Urinary bladder (tissue), 4 donors: ENCODE data around the gene TGFB1. TPM values are rescaled to one million over a fixed set of nuclear protein-coding genes. Genes with fewer than 3 reads are reported as not detected.

Experiments used
- DNase-seq: peaks from one replicate; pipeline ENCODE4 v3.0.0-alpha.2; 2015; ENCODE audit errors: extremely low spot score
- H3K27ac ChIP-seq: one replicate; pipeline ENCODE4 v1.5.1; 2013; ENCODE audit warnings: low read depth, mild to moderate bottlenecking, moderate library complexity
- H3K36me3 ChIP-seq: one replicate; pipeline ENCODE4 v1.6.1; 2013; ENCODE audit warnings: mild to moderate bottlenecking, moderate library complexity; ENCODE audit not compliant: insufficient read depth
- H3K4me1 ChIP-seq: one replicate; pipeline ENCODE4 v1.6.1; 2013; ENCODE audit warnings: mild to moderate bottlenecking, moderate library complexity; ENCODE audit not compliant: insufficient read depth
- H3K4me3 ChIP-seq: one replicate; pipeline ENCODE4 v1.5.1; 2013; ENCODE audit warnings: low read depth, low read length
- WGBS: extraction: QIAGEN DNeasy Blood & Tissue Kit; methylation state at CpG from one replicate; pipeline ENCODE4 v1.1.7; 2013; 5-methylcytosine and 5-hydroxymethylcytosine counted together
- polyA plus RNA-seq: library from polyadenylated mRNA; stranded (reverse); fragments of 200-250 nt; gene quantifications from one replicate; pipeline ENCODE4 v1.2.3, GENCODE V29; 2013
- small RNA-seq: library from RNA; depleted of rRNA; stranded (forward); fragments of <200 nt; gene quantifications from one replicate; pipeline ENCODE3, GENCODE V24; 2014
- total RNA-seq: library from RNA; depleted of rRNA; stranded (reverse); fragments of >200 nt; gene quantifications from one replicate; pipeline ENCODE4 v1.2.3, GENCODE V29; 2014
- donor health status: healthy with polysubstance abuse.
- donor health status: healthy.

TGFB1 gene
- total and polyA plus RNA-seq, 2 donors: 9.2 to 58.9 TPM

GRCh38 chr19:41288673-41289530, 64.8 kb downstream of the TGFB1 start:
- Histone ChIP-seq H3K27ac (no peak overlapping the region), H3K4me3 (no peak overlapping the region), H3K36me3 (peaks cover 7% of the 10 kb centered on the region), H3K4me1 (no peaks in the 10 kb centered on the region)
- 81% methylated on average over 3 of the region's 3 CpGs for WGBS
- DNase-seq: no peak

Small RNA genes lying within 50 kb of the gene (small RNA-seq; reads per million reads assigned to genes)
- gene RN7SL34P: not detected

Other genes starting within 250 kb of the TGFB1 start
- gene CYP2F1, start 239.5 kb downstream of the TGFB1 start, total RNA-seq: not detected
- not detected for gene CYP2F1, start 239.5 kb downstream of the TGFB1 start, polyA plus RNA-seq
- gene CYP2S1, start 160.7 kb downstream of the TGFB1 start, total RNA-seq: 0.53 TPM
- 3.9 TPM for gene CYP2S1, start 160.7 kb downstream of the TGFB1 start, polyA plus RNA-seq
- 53.7 TPM for gene AXL, start 134.7 kb downstream of the TGFB1 start, total RNA-seq
- 55.0 TPM for gene AXL, start 134.7 kb downstream of the TGFB1 start, polyA plus RNA-seq
- gene HNRNPUL1, start 89.5 kb downstream of the TGFB1 start, total RNA-seq: 79.3 TPM
- 123 TPM for gene HNRNPUL1, start 89.5 kb downstream of the TGFB1 start, polyA plus RNA-seq
- gene CCDC97, start 43.8 kb downstream of the TGFB1 start, total RNA-seq: 7.2 TPM
- 18.0 TPM for gene CCDC97, start 43.8 kb downstream of the TGFB1 start, polyA plus RNA-seq
- gene B9D2, start 10.2 kb upstream of the TGFB1 start, total RNA-seq: 1.9 TPM
- gene B9D2, start 10.2 kb upstream of the TGFB1 start, polyA plus RNA-seq: 10.0 TPM
- 6.6 TPM for gene TMEM91, start 22.6 kb upstream of the TGFB1 start, total RNA-seq
- 36.2 TPM for gene TMEM91, start 22.6 kb upstream of the TGFB1 start, polyA plus RNA-seq
- 11.2 TPM for gene EXOSC5, start 43.4 kb upstream of the TGFB1 start, total RNA-seq
- 31.0 TPM for gene EXOSC5, start 43.4 kb upstream of the TGFB1 start, polyA plus RNA-seq
- gene BCKDHA, start 43.9 kb upstream of the TGFB1 start, total RNA-seq: 25.8 TPM
- 47.0 TPM for gene BCKDHA, start 43.9 kb upstream of the TGFB1 start, polyA plus RNA-seq
- gene B3GNT8, start 73.5 kb upstream of the TGFB1 start, total RNA-seq: 0.69 TPM
- gene B3GNT8, start 73.5 kb upstream of the TGFB1 start, polyA plus RNA-seq: 4.5 TPM
- gene DMAC2, start 86.0 kb upstream of the TGFB1 start, total RNA-seq: 15.2 TPM
- 77.4 TPM for gene DMAC2, start 86.0 kb upstream of the TGFB1 start, polyA plus RNA-seq
- gene ERICH4, start 89.2 kb upstream of the TGFB1 start, total RNA-seq: not detected
- not detected for gene ERICH4, start 89.2 kb upstream of the TGFB1 start, polyA plus RNA-seq
- 2.1 TPM for gene CEACAM21, start 222.2 kb upstream of the TGFB1 start, total RNA-seq
- gene CEACAM21, start 222.2 kb upstream of the TGFB1 start, polyA plus RNA-seq: 0.90 TPM